PC-3 (cell line): ENCODE results near the gene AGBL3. TPM values are rescaled to one million over a fixed set of nuclear protein-coding genes. Genes with fewer than 3 reads are reported as not detected.

ENCODE experiments used
- ATAC-seq: fragments of 200-7000 bp; cut with Tn5 transposase; 2 replicates; pipeline ENCODE4 v1.9.1; 2020; ENCODE audit warnings: mild to moderate bottlenecking, moderate library complexity
- BruUV-seq: library from RNA; stranded (reverse); fragments of 400-500 nt; replicated peaks from 2 replicates; lab custom pipeline; 2021; lab: Mats Ljungman, UMichigan
- CTCF ChIA-PET: fragments of 300-600 bp; sonication (Branson Sonifier 250); formaldehyde crosslinking; loops from one replicate; lab custom pipeline; 2022; ENCODE audit warnings: antibody characterized with exemption; lab: Charles Lee
- POLR2A ChIA-PET: fragments of 300-600 bp; sonication (Branson Sonifier 250); formaldehyde crosslinking; loops from one replicate; lab custom pipeline; 2022; ENCODE audit warnings: antibody characterized with exemption; ENCODE audit not compliant: unreplicated experiment; lab: Charles Lee
- DNase-seq: peaks from one replicate; pipeline ENCODE4 v3.0.0-alpha.2; 2015
- H2AFZ ChIP-seq: fragments of 300-600 bp; sonication (generic); 2 replicates; pipeline ENCODE4 v1.6.0; 2016; ENCODE audit warnings: antibody characterized with exemption, low read length
- H3F3A ChIP-seq: fragments of 300-600 bp; sonication (generic); one replicate; pipeline ENCODE4 v1.6.0; 2017; ENCODE audit warnings: antibody characterized with exemption, low read length, control low read depth, mild to moderate bottlenecking; ENCODE audit not compliant: unreplicated experiment
- H3K27ac ChIP-seq: fragments of 300-600 bp; sonication (generic); 2 replicates; pipeline ENCODE4 v1.5.1; 2016; ENCODE audit warnings: mild to moderate bottlenecking, low read length
- H3K27me3 ChIP-seq: fragments of 300-600 bp; sonication (generic); 2 replicates; pipeline ENCODE4 v1.6.1; 2016; ENCODE audit warnings: low read length, mixed read lengths
- H3K36me3 ChIP-seq: fragments of 300-600 bp; sonication (generic); 2 replicates; pipeline ENCODE4 v1.6.1; 2016; ENCODE audit warnings: low read depth, mixed run types, low read length, mixed read lengths
- H3K4me1 ChIP-seq: fragments of 300-600 bp; sonication (generic); 2 replicates; pipeline ENCODE4 v1.5.1; 2016; ENCODE audit warnings: low read length; ENCODE audit not compliant: insufficient read depth
- H3K4me2 ChIP-seq: fragments of 300-600 bp; sonication (generic); 2 replicates; pipeline ENCODE4 v1.6.0; 2016; ENCODE audit warnings: low read length
- H3K4me3 ChIP-seq: fragments of 300-600 bp; sonication (generic); 2 replicates; pipeline ENCODE4 v1.5.1; 2016; ENCODE audit warnings: mild to moderate bottlenecking, low read length, mixed read lengths
- H3K79me2 ChIP-seq: fragments of 300-600 bp; sonication (generic); 2 replicates; pipeline ENCODE4 v1.6.1; 2017; ENCODE audit warnings: low read length, mixed read lengths
- H3K9ac ChIP-seq: fragments of 300-600 bp; sonication (generic); 2 replicates; pipeline ENCODE4 v1.6.0; 2016; ENCODE audit warnings: mild to moderate bottlenecking, low read length
- H3K9me2 ChIP-seq: fragments of 300-600 bp; sonication (generic); replicated peaks from 2 replicates; pipeline ENCODE4 v1.6.1; 2016; ENCODE audit warnings: mixed run types, low read length, mixed read lengths
- H3K9me3 ChIP-seq: fragments of 300-600 bp; sonication (generic); 2 replicates; pipeline ENCODE4 v1.6.1; 2016; ENCODE audit warnings: low read length, mixed read lengths
- H4K20me1 ChIP-seq: fragments of 300-600 bp; sonication (generic); 2 replicates; pipeline ENCODE4 v1.6.1; 2016; ENCODE audit warnings: low read length, mixed read lengths
- EZH2 ChIP-seq: fragments of 300-600 bp; sonication (generic); IDR thresholded peaks from one replicate; pipeline ENCODE4 v1.6.1; 2017; ENCODE audit warnings: antibody characterized with exemption, mild to moderate bottlenecking, low read length; ENCODE audit not compliant: unreplicated experiment
- EZH2phosphoT487 ChIP-seq: fragments of 300-600 bp; sonication (generic); IDR thresholded peaks from 2 replicates; pipeline ENCODE4 v1.6.1; 2018; ENCODE audit warnings: mild to moderate bottlenecking, antibody characterized with exemption, low read length, borderline replicate concordance
- intact Hi-C: fragments of 100-400 bp; cut with micrococcal nuclease; formaldehyde crosslinking; loops from 2 replicates; pipeline ENCODE4 v1.9.0; 2023
- total RNA-seq: library from RNA; depleted of rRNA; stranded (reverse); fragments of >200 nt; gene quantifications from 2 replicates; pipeline ENCODE4 v1.2.3, GENCODE V29; 2014
- TF ChIP-seq, protein P1 (sequence below): fragments of 300-600 bp; sonication (generic); conservative IDR thresholded peaks from 2 replicates; pipeline ENCODE4 v1.5.1; 2017; ENCODE audit warnings: antibody characterized with exemption, low read depth, mild to moderate bottlenecking, low read length

Gene AGBL3
- total RNA-seq, 1 experiment from 2014 or later, result 2.5 TPM

DNA sequence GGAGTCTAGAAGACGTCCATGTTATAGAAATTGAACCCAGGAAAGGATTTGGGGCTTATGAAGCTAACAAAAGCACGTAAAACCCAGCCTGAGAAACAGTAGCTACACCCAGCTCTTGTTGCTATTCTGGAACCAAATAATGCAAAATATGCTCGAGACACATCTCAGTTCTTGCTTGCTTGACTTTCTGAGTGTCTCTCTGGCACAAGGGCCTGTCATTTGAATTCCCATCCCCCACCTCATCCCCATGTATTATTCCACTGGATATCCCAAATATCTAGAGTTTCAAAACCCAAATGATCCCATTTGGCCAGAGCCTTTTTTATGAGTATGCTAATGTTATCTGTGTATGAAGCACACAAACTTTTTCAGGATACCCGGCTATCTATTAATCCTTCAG, 48.2 kb upstream of the AGBL3 start:
- POLR2A ChIA-PET, result no interaction called here
- H3K9me2 ChIP-seq, result no peaks in the 10 kb centered on the region
- no peak overlapping the region for H2AFZ ChIP-seq
- H3K9me3 ChIP-seq, result no peaks in the 10 kb centered on the region
- no peaks in the 10 kb centered on the region for H3K79me2 ChIP-seq
- H3K4me2 ChIP-seq, result no peak overlapping the region
- no peak overlapping the region for H3K27ac ChIP-seq
- no peak overlapping the region for H3K9ac ChIP-seq
- intact Hi-C loops, result no loop called here
- BruUV-seq, result no TSS peak
- TF ChIP-seq EZH2phosphoT487 (no peak), EZH2 (no peak)
- TF ChIP-seq, protein P1, sequence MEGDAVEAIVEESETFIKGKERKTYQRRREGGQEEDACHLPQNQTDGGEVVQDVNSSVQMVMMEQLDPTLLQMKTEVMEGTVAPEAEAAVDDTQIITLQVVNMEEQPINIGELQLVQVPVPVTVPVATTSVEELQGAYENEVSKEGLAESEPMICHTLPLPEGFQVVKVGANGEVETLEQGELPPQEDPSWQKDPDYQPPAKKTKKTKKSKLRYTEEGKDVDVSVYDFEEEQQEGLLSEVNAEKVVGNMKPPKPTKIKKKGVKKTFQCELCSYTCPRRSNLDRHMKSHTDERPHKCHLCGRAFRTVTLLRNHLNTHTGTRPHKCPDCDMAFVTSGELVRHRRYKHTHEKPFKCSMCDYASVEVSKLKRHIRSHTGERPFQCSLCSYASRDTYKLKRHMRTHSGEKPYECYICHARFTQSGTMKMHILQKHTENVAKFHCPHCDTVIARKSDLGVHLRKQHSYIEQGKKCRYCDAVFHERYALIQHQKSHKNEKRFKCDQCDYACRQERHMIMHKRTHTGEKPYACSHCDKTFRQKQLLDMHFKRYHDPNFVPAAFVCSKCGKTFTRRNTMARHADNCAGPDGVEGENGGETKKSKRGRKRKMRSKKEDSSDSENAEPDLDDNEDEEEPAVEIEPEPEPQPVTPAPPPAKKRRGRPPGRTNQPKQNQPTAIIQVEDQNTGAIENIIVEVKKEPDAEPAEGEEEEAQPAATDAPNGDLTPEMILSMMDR, result no peak
- H3K27me3 ChIP-seq, result no peaks in the 10 kb centered on the region
- no peaks in the 10 kb centered on the region; the same call in 1 of the 2 replicates for H3K36me3 ChIP-seq
- peaks cover 6% of the 10 kb centered on the region for H3K4me1 ChIP-seq
- H3K4me3 ChIP-seq, result no peak overlapping the region
- CTCF ChIA-PET, result no interaction called here
- ATAC-seq, result no peak
- H4K20me1 ChIP-seq, result no peaks in the 10 kb centered on the region
- no peak for DNase-seq
- no peaks in the 10 kb centered on the region for H3F3A ChIP-seq

DNA sequence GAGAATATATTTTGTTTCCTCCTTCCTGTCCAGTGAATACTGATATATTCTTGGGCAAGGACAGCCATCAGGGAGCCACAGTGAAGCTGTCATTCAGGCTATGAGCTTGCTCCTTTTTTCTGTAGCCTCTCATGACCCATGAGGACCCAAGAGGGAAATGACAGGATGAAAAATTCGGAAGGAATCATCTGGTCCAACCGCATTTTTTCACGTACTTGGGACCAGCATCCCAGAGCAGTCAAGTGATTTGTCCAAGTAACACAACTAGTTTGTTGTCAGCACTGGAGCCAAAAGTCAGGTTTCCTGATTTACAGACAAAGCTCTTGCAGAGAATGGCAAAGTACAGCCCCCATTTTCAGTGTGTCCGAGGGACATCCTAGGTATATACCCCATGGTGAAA, 47.2 kb upstream of the AGBL3 start:
- DNase-seq (no peak), ATAC-seq (no peak)
- Histone ChIP-seq H3K4me2 (no peak overlapping the region), H3K9me2 (no peaks in the 10 kb centered on the region), H3K4me3 (no peak overlapping the region), H3K36me3 (no peaks in the 10 kb centered on the region; the same call in 1 of the 2 replicates), H3F3A (no peaks in the 10 kb centered on the region), H4K20me1 (no peaks in the 10 kb centered on the region), H3K9me3 (no peaks in the 10 kb centered on the region), H2AFZ (no peak overlapping the region), H3K79me2 (no peaks in the 10 kb centered on the region), H3K27me3 (no peaks in the 10 kb centered on the region), H3K4me1 (peaks cover 6% of the 10 kb centered on the region), H3K9ac (no peak overlapping the region), H3K27ac (no peak overlapping the region)
- ChIA-PET POLR2A (no interaction called here), CTCF (no interaction called here)
- TF ChIP-seq, protein P1, result no peak
- intact Hi-C loops, result no loop called here
- BruUV-seq, result no TSS peak

DNA sequence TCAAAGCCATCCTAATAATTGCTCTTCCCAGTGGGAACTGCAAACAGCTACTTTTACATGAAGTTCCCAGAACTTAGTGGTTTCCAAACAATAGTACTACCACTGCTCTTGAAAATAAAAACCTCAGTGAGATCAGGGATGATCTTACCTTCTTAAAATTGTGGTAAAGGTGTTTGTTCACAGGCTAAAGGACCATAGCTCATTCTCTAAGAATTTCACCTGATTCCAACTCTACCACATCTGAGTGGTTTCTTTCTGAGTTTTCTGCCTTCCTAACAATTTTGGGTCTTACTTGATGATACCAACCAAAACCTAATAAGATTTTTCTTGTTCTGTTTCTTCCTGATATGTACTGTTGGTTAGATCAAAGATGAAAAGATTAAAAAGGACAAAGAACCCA, 45.6 kb upstream of the AGBL3 start:
- DNase-seq (no peak), ATAC-seq (no peak)
- H3K4me2 ChIP-seq, result no peak overlapping the region
- H3F3A ChIP-seq, result no peaks in the 10 kb centered on the region
- H3K9me3 ChIP-seq, result no peaks in the 10 kb centered on the region
- intact Hi-C loops, result loop anchor here (5.0 kb wide), 1 partner anchor 163 kb away; the partner anchor contains the start of gene CALD1
- no peaks in the 10 kb centered on the region for H3K79me2 ChIP-seq
- TF ChIP-seq, protein P1, result no peak
- TF ChIP-seq EZH2phosphoT487 (no peak), EZH2 (no peak)
- CTCF ChIA-PET, result no interaction called here
- no peaks in the 10 kb centered on the region for H3K27me3 ChIP-seq
- peaks cover 6% of the 10 kb centered on the region for H3K4me1 ChIP-seq
- no peak overlapping the region for H3K27ac ChIP-seq
- H3K36me3 ChIP-seq, result no peaks in the 10 kb centered on the region
- no peaks in the 10 kb centered on the region for H3K9me2 ChIP-seq
- H2AFZ ChIP-seq, result no peak overlapping the region
- no TSS peak for BruUV-seq
- H4K20me1 ChIP-seq, result no peaks in the 10 kb centered on the region
- H3K9ac ChIP-seq, result no peak overlapping the region
- POLR2A ChIA-PET, result no interaction called here
- no peak overlapping the region for H3K4me3 ChIP-seq
